ENCODE data around the gene ENHO.
A peak's percentile ranks its signal among the peaks of the same experiment; 100 is the strongest.

DNA sequence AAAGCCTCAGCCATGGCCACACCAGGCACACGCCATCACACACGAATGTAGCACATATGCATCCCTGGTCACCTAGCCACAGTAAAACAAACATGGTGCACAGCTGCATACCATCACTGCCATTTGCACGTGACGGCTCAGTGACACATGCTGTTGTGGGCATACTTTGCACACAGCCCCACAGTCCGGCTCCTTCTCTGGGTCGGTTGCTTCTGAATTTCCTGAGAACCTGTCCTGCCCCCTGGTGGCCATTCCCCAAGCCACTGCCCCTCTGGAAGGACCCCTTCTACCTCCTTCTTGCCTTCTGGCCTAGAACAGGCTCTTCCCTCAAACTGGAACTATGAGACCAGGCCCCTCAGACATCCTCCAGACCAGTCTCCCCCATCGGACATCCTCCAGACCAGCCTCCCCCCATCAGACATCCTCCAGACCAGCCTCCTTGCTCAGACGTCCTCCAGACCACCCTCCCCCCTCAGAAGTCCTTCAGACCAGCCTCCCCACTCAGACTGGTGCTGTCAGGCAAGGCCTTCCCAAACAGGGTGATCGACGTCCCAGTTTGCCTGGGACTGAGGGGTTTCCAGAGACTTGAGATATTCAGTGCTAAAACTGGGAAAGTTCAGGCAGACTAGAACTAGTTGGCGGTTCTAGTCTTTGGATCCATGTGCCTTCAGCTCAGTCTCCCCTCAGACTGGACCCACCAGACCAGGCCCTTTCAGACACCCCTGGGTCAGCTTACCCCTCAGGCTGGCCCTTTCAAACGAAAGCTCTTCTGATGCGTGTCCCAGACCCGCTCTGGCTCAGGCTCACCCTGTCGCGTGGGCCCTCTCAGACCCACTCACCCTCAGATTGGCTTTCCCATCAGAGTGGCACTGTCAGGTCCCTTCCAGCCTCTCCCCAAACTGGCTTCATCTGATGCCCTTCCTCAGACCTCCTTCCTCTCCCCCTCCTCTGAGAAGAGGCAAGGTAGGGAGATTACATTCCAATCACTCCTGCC, 24.3 kb upstream of the ENHO start:
- TF ChIP-seq POLR2AphosphoS5 (IDR thresholded peaks at IDR 0.05) (no peak), EP300 (IDR thresholded peaks at IDR 0.05) (no peak)
- TF ChIP-seq, protein P1, sequence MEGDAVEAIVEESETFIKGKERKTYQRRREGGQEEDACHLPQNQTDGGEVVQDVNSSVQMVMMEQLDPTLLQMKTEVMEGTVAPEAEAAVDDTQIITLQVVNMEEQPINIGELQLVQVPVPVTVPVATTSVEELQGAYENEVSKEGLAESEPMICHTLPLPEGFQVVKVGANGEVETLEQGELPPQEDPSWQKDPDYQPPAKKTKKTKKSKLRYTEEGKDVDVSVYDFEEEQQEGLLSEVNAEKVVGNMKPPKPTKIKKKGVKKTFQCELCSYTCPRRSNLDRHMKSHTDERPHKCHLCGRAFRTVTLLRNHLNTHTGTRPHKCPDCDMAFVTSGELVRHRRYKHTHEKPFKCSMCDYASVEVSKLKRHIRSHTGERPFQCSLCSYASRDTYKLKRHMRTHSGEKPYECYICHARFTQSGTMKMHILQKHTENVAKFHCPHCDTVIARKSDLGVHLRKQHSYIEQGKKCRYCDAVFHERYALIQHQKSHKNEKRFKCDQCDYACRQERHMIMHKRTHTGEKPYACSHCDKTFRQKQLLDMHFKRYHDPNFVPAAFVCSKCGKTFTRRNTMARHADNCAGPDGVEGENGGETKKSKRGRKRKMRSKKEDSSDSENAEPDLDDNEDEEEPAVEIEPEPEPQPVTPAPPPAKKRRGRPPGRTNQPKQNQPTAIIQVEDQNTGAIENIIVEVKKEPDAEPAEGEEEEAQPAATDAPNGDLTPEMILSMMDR (IDR thresholded peaks at IDR 0.05): peak; percentile 53 to 70 (median 65)

All from esophagus muscularis mucosa (tissue), 4 donors.